Measurements from ENCODE around the gene KLHL7.
A peak's percentile ranks its signal among the peaks of the same experiment; 100 is the strongest.
"Not testable (repeated sequence)": the region's sequence is repeated elsewhere in the genome, so short reads cannot be mapped to it uniquely, and the experiment has no call there.

Gene KLHL7

DNA sequence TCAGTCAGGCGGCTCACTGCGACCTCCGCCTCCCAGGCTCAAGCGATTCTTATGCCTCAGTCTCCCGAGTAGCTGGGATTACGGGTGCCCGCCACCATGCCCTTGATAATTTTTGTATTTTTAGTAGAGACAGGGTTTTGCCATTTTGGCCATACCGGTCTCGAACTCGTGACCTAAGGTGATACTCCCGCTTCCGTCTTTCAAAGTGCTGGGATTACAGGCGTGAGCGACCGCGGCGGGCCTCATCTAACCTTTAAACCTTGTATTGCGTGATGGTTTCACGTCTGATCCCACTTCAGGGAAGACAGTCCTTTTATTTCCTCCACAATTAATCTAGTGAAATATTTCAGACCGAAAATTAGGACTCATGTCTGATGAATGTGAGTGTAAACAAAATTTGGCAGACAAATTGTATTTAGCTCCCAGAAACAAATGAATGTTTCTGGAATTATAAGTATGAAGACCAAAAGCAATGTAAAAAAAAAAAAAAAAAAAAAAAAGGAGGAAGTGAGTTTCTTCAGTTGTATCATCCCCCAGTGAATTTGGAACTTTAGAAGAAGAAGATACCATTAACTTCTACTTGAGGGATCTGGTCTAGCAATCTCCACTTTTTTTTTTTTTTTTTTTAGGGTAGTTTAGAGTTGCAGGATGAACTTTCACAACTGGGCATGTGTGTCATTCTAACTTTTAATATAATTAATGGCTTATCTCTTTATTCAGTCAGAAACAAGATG is 77.9 kb downstream of the KLHL7 start:
- no peak for DNase-seq

DNA sequence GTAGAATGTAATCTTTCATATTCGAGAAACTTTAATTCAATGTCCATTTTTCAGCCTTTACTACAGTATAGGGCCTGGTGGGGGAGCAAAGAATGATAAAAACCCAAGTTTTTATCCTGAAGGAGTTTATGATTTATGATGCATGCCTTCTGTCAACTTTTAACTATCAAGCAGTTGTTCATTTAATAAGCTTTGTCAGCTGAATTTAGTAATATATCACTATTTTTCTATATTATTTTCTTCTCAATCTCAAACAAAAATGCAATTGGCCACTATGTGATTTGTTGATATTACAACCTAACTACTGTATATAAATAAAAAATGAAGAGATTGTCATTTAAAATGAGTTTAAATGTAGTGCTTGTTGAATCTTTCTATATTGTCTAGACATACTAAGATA is 78.7 kb downstream of the KLHL7 start:
- no peak for DNase-seq

DNA sequence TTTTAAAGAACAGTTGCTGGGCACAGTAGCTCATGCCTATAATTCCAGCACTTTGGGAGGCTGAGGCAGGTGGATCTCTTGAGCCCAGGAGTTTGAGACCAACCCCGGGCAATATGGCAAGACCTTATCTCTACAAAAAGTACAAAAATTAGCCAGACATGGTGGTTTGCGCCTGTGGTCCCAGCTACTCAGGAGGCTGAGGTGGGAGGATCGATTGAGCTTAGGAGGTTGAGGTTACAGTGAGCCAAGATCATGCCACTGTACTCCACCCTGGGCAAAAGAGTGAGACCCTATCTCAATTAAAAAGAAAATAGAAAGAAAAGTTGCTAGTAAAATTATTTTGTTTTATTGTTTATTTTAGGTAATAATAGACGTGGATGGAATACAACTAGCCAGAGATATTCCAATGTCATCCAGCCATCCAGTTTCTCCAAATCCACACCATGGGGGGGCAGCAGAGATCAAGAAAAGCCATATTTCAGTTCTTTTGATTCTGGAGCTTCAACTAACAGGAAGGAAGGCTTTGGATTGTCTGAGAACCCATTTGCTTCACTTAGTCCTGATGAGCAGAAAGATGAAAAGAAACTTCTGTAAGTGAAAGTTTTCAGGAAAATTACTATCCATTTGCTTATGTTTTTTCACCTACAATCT is 79.2 kb downstream of the KLHL7 start:
- DNase-seq: peak in 1 of 2 donors; percentile 16

DNA sequence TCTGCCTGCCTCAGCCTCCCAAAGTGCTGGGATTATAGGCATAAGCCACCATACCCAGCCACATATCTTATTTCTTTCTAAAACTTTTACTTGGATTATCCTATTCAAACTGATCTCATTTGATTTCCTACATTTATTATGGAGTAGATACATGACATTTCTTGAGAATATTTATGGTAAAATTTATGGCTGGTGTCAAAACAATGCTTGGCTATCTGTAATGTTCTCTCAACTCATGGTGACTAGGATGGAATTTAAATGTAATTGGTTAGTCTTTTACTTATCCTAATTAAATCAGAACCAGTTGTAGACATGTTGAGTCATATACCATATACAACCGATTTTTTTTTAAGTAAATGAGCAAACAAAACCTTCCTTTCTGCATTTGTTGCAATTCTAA is 80.4 kb downstream of the KLHL7 start:
- DNase-seq: no peak

DNA sequence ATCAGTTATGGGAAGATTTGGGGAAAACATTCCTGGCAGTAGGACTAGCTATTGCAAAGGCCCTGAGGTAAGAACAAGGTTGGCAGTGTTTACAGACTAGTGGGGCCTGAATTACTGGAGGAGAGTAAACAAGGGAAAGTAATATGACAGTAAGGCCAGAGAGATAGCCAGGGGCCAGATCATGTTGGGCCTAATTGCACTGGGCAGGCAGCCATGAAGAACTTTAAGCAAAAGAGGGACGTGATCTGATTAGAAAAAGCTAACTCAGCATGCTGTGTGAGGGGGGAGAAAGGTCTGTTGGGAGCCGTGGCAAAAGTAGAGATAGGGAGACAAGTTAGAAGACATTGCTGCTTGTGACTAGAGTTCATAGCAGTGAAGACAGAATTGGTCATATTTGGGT is 85.4 kb downstream of the KLHL7 start:
- DNase-seq: no peak

DNA sequence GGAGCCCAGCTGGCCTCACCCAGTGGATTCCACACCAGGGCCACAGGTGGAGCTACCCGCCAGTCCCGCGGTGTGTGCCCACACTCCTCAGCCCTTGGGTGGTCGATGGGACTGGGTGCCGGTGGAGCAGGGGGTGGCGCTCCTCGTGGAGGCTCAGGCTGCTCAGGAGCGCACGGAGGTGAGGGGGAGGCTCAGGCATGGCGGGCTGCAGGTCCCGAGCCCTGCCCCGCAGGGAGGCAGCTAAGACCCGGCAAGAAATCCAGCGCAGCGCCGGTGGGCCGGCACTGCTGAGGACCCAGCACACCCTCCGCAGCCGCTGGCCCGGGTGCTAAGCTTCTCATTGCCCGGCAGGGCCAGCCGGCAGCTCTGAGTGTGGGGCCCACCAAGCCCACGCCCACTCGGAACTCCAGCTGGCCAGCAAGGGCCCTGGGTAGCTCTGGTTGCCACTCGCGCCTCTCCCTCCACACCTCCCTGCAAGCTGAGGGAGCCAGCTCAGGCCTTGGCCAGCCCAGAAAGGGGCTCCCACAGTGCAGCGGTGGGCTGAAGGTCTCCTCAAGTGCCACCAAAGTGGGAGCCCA is 88.2 kb downstream of the KLHL7 start:
- DNase-seq: not testable (repeated sequence)

DNA sequence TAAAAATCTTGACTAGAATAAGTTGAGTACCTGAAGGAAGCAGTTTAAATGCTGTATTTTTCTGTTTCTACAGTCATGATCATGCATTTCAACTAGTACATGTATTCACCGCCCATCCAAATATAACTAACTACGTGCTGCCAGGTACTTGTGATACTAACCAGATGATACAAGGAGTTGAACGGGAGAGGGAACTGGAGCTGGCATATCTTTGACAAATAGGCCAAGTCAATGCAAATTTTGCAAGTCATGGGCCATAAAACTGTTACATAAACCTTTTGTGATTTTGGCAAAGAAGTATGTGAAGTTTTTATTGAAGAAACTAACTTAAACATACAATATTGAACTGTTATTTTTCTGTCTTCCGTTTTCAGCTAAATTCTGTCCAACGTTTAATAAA is 90.7 kb downstream of the KLHL7 start:
- no peak for DNase-seq

DNA sequence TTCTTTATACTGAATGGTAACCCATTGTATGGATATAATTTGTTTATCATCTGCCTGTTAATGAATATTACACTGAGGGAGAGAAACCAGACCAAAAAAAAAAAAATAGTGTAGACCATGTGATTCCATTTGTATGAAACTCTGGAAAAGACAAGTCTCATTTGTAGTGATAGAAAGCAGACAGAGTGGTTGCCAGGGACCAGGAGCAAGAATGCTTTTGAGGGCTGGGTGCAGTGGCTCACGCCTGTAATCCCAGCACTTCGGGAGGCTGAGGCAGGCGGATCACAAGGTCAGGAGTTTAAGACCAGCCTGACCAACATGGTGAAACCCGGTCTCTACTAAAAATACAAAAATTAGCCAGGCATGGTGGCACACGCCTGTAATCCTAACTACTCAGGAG is 92.2 kb downstream of the KLHL7 start:
- not testable (repeated sequence) for DNase-seq

DNA sequence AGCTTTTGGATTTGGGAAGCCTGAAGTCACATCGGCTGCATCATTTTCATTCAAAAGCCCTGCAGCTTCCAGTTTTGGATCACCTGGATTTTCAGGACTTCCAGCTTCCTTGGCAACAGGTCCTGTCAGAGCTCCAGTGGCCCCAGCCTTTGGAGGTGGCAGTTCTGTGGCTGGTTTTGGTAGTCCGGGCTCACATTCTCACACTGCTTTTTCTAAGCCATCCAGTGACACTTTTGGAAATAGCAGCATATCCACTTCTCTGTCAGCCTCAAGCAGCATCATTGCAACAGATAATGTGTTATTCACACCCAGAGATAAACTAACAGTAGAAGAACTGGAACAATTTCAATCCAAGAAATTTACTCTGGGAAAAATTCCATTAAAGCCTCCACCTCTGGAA is 94.7 kb downstream of the KLHL7 start:
- DNase-seq: no peak

DNA sequence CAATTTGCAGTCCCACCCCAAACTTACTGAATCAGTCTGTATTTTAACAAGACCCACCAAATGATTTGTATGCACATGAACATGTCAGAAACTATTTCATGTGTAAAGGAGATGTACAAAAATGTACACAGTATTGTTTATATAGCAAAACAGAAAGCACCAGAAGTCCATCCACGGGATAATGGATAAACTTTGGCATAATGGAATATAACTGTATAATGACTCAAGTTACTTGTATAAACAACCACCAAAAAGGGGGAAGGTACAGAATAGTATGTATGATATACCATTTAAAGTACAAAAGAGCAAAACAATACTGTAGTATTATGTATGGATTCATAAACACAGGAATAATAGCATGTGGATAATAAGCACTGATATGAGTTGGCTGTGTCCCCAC is 98.7 kb downstream of the KLHL7 start:
- no peak for DNase-seq

DNA sequence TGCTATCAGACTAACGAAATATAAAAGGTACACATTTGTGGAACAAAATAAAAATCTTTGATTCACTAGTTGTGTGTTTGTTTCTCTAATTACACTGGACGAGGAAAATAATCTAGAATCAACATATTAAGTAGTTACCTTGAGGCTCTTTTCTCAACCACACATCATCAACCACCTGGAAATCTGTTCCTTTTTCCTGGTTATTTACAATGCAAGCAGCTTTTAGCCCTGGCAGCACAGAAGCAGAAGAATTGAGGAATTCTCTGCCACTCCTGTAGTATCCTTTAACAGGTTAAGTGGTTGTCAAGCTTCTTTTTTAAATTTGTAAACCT is 100.0 kb downstream of the KLHL7 start:
- DNase-seq: no peak

DNA sequence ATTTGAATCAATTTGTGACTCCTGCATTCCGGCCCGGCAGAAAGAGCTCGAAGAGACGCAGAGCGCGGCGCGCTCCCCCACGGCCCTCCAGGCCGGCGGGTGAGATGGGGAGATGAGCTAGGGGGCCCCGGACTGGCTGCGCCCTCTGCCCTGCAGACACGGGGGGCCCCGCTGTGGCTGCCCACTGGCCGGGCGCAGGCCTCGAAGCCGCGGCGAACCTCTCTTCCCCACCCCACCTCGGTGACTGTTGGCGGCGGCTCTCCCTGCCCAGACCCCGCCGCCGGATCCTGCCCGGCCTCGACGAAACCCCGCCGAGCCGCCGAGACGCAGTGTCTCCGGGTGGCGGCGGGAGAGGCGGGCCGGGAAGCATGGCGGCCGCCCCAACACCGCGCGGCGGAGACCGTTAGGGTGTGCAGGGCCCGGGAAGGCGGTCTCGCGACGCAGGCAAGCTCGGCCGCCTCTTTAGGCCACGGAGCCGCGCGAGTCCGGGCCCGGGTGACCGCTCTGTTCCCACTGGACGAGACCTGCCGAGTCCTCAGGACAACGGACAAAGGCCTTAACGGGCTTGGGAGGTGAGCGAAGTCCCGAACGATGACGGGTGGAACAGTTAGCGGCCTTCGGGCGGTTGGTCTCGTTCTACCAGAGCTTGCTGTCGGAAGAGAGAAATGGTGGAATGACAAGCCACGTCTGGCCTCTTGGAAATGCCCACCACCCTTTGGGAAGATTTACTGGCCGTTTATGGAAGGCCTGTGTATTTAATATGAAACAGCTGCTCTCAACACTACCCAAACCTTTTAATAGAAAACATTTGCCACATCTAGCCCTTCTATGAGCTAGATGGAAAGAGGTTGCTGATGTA is 100.6 kb downstream of the KLHL7 start:
- no peak for DNase-seq

DNA sequence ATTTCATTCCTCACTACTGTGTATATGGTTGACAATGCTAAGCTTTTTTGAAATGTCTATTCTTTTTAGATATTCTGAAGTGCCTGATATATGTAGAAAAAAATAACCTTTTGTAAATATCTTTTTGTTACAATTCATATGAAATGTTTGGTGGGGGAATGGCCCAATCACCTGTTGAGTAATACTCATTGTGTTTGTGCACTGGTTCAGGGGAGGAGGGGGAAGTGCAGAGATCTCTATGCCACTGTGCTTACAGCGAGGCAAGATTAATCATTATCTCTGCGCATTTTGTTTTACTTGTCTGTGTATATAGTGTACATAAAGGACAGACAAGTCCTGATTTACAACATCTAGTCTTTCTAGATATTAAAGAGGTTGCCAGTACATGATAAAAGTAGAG is 101.4 kb downstream of the KLHL7 start:
- DNase-seq: peak in 1 of 2 donors; percentile 18

DNA sequence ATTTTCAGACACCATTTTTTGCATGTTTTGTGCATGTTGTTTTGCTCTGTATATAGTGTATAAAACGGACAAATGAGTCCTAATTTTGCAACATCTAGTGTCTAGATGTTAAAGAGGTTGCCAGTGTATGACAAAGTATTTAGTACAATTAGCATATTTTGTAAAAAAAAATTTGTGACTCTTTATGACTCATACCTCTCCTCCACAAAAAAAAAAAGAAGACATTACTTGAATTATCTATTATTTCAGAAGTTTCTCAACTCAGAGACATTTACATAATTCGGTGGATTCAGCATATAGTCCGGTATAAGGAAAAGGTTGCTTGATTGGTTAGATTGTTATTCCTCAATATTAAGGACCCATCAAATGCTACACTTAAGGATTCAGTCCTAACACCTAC is 102.3 kb downstream of the KLHL7 start:
- no peak for DNase-seq

DNA sequence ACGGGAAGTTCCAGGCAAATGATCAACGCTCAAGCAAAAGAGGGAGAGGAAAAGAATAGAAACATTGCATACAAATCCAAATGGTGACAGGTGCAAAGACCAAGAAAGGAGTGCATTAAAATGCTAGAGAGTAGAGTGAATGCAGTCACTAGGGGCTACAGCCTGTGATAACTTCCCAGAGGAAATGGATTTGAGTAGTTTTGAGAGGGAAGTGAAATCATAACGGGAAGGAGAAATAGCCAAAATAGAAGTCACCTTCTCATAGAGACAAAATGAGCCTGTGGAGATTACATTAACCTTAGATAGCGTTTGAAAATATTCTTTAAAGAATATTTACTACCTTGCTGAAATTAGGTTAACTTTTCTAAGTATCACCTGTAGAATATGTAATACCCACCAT is 102.7 kb downstream of the KLHL7 start:
- DNase-seq: no peak

DNA sequence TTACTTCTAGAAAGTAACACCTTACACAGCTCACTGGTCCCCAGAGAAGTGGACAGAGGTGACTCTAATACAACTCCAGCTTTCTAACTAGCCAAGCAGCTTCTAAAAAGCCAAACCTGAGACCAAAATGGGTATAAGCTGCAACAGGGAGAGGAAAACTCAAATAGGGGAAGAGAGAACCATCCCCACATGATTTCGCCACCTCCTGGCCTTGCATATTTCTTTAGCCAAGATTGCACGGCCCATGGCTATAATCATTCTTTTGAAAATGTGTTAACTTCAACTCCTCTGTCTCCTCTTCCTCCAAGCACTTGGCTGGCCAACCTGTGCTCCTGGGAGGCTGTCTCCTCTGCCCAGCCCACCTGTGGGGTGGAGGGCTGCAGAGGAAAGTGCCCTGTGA is 104.9 kb downstream of the KLHL7 start:
- no peak for DNase-seq

DNA sequence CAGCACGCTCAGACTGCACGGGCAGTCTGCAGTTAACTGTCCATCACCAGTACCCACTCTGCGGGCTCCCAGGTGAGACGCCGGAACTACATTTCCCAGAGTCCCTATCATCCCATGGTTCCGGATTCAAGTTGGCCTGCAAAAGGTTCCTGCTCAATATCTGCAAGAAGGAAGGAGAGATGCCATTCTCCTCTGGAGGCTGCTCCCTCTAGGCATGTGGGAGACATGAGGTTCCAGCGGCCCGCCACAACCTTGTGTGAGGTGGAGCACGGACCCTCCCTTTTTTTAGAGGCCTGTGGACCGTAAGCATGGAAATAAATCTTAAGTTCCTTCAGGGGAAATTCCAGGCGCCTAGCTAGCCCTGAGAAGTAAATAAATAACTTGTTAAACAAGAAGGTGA is 106.0 kb downstream of the KLHL7 start:
- DNase-seq: no peak

DNA sequence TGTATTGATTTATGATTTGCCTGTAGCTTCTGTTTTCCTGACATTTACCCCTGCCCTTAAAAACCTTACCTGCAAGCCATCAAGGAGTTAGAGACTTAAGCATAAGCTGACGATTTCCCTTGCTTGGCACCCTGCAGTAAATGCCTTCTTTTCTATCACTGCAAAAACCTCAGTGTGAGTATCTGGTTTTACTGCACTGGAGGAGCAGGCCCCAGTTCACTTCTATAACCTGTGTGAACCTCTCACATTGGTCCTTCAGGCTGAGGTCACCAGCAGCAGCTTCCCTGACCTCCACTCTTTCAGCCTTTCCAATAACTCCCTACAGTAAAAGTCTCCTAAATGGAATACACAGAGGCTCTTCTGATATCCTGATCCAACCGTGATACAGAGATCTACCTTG is 106.8 kb downstream of the KLHL7 start:
- no peak for DNase-seq

DNA sequence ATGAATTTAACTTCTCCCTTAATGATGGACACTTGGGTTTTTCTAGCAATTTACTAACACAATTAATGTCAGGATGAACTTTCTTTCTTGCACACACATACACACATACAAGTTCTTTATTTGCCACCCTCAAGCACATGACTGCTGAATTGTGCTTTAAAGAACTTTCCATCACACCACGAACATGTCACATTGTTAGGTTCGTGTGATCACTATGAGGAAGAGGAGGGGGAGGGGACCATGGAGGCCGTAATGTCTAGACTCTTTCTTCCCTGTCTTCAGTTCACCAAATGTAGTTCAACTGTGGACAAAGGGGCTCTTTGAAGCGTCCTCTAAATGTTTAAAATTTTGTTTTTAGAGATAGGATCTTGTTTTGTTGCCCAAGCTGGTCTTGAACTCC is 107.3 kb downstream of the KLHL7 start:
- no peak for DNase-seq

DNA sequence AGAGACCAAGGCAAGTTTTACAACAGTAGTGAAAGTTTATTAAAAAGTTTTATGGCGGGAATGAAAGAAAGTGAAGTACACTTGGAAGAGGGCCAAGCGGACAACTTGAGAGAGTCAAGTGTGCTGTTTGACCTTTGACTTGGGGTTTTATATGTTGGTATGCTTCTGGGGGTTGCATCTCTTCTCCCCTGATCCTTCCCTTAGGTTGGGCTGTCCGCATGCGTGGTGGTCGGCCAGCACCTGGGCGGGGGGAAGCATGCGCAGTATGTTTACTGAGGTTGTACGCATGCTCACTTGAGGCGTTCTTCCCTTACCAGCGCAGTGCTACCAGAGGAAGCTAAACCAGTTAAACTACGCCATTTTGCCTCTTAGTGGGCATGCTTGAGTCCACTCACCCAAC is 108.2 kb downstream of the KLHL7 start:
- no peak for DNase-seq

DNA sequence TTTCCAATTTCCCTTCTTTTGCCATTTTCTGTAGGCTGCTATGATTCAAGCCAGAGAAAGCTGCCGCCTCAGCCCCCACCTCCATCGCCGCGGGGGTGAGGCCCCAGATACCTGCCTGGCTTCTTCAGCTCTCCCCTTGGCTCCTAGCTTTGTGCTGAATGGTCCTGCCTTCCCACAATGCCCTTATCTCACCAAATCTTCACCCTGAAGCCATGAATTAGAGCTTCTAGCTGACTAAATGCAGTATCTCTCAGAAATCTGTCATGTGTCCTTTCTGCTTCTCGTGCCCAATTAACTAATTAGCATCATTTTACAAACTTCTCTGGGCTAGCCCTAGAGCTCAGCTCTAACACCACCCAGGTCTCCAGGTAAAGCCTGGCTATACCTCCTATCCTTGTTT is 108.8 kb downstream of the KLHL7 start:
- DNase-seq: no peak

DNA sequence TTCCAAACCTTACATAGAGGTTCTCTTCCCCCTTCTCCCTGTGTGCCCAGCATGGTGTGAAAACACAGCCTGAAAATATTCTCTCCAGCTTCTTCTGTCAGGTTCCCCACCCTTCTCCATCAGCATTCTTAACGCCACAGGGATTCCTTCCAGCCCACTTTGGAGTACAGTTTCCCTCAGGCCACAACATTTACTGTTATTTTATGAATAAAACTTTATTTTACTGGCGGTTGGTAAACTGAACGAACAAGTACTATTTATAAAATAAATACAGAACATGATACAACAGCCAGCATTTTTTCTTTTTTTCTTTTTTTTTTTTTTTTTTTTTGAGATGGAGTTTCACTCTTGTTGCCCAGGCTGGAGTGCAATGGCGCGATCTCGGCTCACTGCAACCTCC is 109.4 kb downstream of the KLHL7 start:
- no peak for DNase-seq

DNA sequence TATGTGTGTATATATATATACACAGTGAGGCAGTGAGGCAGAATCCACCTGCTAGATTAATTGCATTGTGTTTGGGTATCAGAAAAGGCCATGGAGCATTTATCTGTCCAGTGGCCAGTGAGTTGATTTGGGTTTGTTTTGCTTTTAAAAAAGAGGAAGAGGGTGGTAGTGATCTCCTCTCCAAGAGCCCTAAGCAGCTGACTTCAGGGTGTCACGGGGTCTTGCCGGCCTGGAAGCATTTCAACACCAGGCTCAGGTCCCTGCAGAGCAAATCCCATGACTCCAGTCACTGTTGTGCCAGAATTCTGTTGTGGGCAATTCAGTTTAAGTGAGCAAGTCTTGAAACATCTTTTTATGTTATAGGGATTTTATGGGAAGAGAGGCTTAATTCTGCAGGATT is 110.4 kb downstream of the KLHL7 start:
- DNase-seq: peak; percentile 3 to 59

DNA sequence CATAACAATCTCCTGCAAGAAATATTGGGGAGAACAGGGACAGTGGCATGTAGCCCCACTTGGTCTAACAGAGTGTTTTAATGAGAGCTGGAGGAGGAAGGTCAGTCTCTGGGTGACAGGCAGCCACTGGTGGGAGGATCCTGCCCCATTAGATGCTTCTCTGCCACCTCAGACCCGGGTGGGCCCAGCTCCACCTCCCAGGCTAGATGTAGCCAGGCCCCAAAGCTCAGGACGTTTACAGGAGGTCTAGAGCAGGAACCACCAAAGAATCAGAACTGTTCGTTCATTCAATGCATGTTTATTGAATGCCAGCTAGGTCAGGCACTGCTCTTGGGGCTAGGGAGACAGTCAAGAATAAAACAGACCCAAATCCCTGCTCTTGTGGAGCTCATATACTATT is 112.6 kb downstream of the KLHL7 start:
- DNase-seq: no peak

Measured in CD4-positive, alpha-beta T cell treated with Interleukin-4 for 1 hour (primary cell).